Astrocyte of the hippocampus (primary cell): ENCODE results near the gene DOCK7.
A peak's percentile ranks its signal among the peaks of the same experiment; 100 is the strongest.

Experiments used
- DNase-seq: peaks from one replicate; pipeline ENCODE4 v3.0.0; 2011; ENCODE audit warnings: low read depth, low spot score

The DOCK7 gene

DNA sequence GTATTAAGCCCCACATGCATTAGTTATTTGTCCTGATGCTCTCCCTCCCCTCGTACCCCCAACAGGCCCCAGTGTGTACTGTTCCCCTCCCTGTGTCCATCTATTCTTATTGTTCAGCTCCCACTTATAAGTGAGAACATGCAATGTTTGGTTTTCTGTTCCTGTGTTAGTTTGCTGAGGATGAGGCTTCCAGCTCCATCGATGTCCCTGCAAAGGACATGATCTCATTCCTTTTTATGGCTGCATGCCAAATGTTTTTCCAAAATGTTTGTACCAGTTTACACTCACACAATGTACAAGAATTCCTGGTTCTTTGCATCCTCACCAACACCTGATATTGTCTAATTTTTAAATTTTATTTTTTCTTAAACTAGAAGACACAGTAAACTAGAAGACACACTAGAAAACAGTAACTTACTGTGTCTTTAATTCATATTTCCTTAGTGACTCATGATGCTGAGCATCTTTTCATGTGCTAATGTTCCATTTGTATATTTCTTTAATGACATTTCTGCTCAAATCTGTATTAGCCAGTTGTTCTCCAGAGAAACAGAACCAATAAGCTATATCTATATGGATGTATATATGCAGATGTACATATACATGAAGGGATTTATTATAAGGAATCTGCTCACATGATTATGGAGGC is 270.7 kb downstream of the DOCK7 start:
- DNase-seq: peak; percentile 20

DNA sequence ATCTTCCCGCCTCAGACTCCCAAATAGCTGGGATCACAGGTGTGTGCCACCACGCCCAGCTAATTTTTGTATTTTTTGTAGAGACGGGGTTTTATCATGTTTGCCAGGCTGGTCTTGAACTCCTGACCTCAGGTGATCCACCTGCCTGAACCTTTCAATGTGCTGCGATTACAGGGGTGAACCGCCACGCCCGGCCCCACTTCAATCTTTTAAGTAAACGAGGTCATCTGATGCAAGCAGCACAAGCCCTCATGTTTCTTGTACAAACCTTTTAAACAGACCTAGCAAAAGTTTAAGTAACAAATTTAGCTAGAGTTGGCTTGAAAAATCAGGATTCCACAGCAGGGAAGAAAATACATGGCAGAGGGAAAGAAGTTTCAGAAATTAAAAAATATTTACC is 272.5 kb downstream of the DOCK7 start:
- no peak for DNase-seq

DNA sequence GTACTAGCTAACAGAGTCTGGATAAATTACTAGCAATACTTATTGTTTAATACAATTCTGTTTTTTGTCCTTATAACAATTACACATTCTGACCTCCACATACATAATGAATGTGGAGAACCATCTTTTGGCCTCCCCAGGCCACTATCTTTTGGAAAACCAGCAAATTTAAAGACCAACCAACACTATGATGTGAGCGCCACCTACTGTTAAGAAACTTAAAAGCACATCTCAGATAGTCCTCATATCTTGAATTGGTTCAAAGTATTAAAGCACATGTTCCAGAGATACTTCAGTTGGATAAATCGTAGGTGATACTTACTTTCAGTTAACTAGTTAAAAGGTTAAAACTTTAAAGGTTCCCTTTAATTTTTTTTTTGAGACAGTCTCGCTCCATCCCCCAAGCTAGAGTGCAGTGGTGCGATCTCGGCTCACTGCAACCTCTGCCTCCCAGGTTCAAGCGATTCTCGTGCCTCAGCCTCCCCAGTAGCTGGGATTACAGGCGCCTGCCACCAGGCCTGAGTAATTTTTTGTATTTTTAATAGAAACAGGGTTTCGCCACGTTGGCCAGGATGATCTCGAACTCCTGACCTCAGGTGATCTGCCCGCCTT is 280.7 kb downstream of the DOCK7 start:
- peak; percentile 75 for DNase-seq

DNA sequence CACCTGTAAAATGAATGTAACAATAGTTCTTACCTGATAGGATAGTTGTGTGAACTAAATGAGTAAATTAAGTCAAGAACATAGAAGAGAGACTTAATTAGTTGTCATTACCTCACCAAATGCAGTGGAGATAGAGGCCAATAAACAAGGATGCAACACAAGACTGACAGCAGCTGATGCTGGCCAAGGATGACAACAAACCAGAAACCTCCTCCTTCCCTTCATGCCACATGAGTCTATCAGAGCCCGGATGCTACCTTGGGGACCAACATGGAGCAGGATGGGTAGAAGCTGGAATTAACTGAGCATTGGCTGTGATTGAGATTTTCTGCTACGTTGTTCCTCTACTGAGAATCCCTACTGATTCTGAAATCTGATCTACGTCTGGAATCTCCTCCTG is 281.6 kb downstream of the DOCK7 start:
- DNase-seq: no peak

DNA sequence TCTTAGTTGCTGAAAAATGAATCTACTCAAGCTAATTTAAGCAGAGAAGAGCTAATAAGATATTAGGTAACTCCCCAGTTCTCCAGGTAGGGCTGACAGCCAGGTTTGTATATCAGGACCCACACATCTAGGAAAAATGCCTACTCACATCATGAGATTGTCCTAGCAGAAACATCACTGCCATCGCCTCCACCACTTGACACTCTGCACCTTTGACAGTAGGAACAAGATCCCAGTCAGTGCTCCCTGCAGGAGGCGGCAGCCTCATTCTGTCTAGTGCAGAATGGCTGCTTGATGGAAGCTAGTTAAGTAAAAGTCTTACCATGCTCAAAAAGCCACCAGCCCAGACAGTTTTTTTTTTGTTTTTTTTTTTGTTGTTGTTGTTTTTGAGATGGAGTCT is 282.9 kb downstream of the DOCK7 start:
- no peak for DNase-seq
